Central memory CD8-positive, alpha-beta T cell (primary cell): ENCODE data around the gene KCNMA1.

Experiments
- ATAC-seq: fragments of 150-1000 bp; cut with Tn5 transposase; replicated peaks from 2 replicates; pipeline ENCODE4 v1.10.0; 2022; ENCODE audit warnings: mild to moderate bottlenecking, moderate FRiP score, moderate number of reproducible peaks; ENCODE audit not compliant: poor library complexity, severe bottlenecking; ENCODE audit errors: extremely low read depth
- DNase-seq, 2 donors: peaks; one replicate each; pipeline ENCODE4 v3.0.0; 2021; ENCODE audit warnings: low spot score in 2 of 2
- H3K27ac Mint-ChIP-seq: one replicate; pipeline ENCODE4 v1.8.0; 2022; ENCODE audit warnings: low read depth, mild to moderate bottlenecking, moderate library complexity, mixed read lengths
- H3K27me3 Mint-ChIP-seq: one replicate; pipeline ENCODE4 v1.8.0; 2022; ENCODE audit warnings: mixed read lengths
- H3K36me3 Mint-ChIP-seq: one replicate; pipeline ENCODE4 v1.8.0; 2022; ENCODE audit warnings: mild to moderate bottlenecking, moderate library complexity, mixed read lengths; ENCODE audit not compliant: insufficient read depth
- H3K4me1 Mint-ChIP-seq: one replicate; pipeline ENCODE4 v1.8.0; 2022; ENCODE audit warnings: mixed read lengths
- H3K4me3 Mint-ChIP-seq: one replicate; pipeline ENCODE4 v1.8.0; 2022; ENCODE audit warnings: mild to moderate bottlenecking, moderate library complexity, mixed read lengths
- H3K9me3 Mint-ChIP-seq: one replicate; pipeline ENCODE4 v1.8.0; 2022; ENCODE audit warnings: mixed read lengths

KCNMA1 gene

GRCh38 chr10:77090381-77091356, 546.9 kb downstream of the KCNMA1 start:
- H3K4me3 Mint-ChIP-seq: no peak overlapping the region

GRCh38 chr10:77087366-77087765, 550.2 kb downstream of the KCNMA1 start:
- ATAC-seq: no peak

More at GRCh38 chr10:77090381-77091356, 546.9 kb downstream of the KCNMA1 start:
- Mint-ChIP-seq H3K4me1 (no peaks in the 10 kb centered on the region), H3K9me3 (no peaks in the 10 kb centered on the region), H3K27me3 (peaks cover 9% of the 10 kb centered on the region), H3K27ac (no peak overlapping the region), H3K36me3 (no peaks in the 10 kb centered on the region)
- DNase-seq: no peak
- no peak for ATAC-seq

GRCh38 chr10:77086081-77086480, 551.5 kb downstream of the KCNMA1 start:
- Mint-ChIP-seq H3K27me3 (no peaks in the 10 kb centered on the region), H3K4me3 (no peak overlapping the region), H3K27ac (no peak overlapping the region), H3K4me1 (no peaks in the 10 kb centered on the region), H3K36me3 (no peaks in the 10 kb centered on the region), H3K9me3 (no peaks in the 10 kb centered on the region)
- ATAC-seq: no peak
- DNase-seq: no peak

More at GRCh38 chr10:77087366-77087765, 550.2 kb downstream of the KCNMA1 start:
- Mint-ChIP-seq H3K36me3 (no peaks in the 10 kb centered on the region), H3K27ac (no peak overlapping the region), H3K4me3 (no peak overlapping the region), H3K9me3 (no peaks in the 10 kb centered on the region), H3K27me3 (no peaks in the 10 kb centered on the region), H3K4me1 (no peaks in the 10 kb centered on the region)
- no peak for DNase-seq

DNA sequence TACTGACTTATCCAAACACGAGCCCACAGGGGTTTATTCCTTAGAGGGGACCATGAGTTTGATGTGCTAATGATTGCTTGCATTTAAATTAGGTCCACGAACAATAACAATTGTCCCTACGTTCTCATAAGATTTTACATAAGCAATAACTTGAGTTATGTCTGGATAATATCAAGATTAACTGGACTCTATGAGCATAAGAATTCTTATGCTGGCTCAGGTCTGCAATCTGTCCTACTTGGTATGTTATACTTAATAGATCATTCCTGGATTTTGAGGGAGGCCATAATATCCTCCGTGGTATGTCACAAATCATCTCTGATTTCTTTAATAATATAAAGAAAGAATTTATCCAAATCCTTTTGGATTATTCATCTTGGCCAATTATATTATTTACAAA, 552.3 kb downstream of the KCNMA1 start:
- no peak overlapping the region for H3K27ac Mint-ChIP-seq
- no peaks in the 10 kb centered on the region for H3K27me3 Mint-ChIP-seq
- no peak overlapping the region for H3K4me3 Mint-ChIP-seq
- no peak for DNase-seq
- no peaks in the 10 kb centered on the region for H3K4me1 Mint-ChIP-seq
- H3K36me3 Mint-ChIP-seq: no peaks in the 10 kb centered on the region
- no peaks in the 10 kb centered on the region for H3K9me3 Mint-ChIP-seq
- ATAC-seq: no peak

- Mint-ChIP-seq H3K27me3 (no peaks in the 10 kb centered on the region), H3K36me3 (no peaks in the 10 kb centered on the region)
- no peak for DNase-seq
These were observed 553.0 kb downstream of the KCNMA1 start for GRCh38 chr10:77084431-77085144.

DNA sequence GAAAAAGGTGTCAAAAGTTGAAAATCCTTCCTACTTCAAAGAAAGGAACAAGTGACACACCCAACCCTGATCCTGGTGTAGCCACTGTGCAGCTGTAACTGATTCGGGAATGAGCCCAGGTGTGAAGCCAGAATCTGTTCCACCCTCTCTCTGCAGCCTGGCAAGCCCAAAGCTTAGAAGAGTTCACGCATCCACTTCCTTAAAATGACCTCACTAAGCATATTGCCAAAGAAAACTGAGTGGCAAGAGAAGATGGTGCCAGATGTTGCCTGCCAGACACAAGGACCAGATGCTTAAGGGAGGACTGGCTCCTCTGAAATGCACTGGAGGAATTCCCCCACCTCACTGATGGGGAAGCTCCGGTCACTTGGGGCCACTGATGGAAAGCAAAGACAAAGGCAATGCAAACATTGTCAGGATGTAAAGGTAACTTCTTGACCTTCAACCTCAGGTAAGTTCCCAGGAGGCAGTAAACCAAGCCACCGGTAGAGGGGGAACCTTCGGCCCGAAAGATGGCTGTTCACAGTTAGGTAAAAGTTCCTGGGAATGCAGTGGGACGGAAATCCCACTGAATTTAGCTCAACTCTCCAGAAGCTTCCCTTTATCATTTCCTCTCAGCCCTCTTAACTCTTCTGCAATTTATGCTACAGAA, 554.9 kb downstream of the KCNMA1 start:
- no peaks in the 10 kb centered on the region for H3K4me1 Mint-ChIP-seq
- H3K36me3 Mint-ChIP-seq: no peaks in the 10 kb centered on the region
- H3K9me3 Mint-ChIP-seq: no peaks in the 10 kb centered on the region
- no peak overlapping the region for H3K4me3 Mint-ChIP-seq
- no peak for DNase-seq
- no peak overlapping the region for H3K27ac Mint-ChIP-seq
- peaks cover 13% of the 10 kb centered on the region for H3K27me3 Mint-ChIP-seq
- no peak for ATAC-seq

More at GRCh38 chr10:77084431-77085144, 553.0 kb downstream of the KCNMA1 start:
- Mint-ChIP-seq H3K4me3 (no peak overlapping the region), H3K9me3 (no peaks in the 10 kb centered on the region), H3K27ac (no peak overlapping the region), H3K4me1 (no peaks in the 10 kb centered on the region)
- no peak for ATAC-seq

DNA sequence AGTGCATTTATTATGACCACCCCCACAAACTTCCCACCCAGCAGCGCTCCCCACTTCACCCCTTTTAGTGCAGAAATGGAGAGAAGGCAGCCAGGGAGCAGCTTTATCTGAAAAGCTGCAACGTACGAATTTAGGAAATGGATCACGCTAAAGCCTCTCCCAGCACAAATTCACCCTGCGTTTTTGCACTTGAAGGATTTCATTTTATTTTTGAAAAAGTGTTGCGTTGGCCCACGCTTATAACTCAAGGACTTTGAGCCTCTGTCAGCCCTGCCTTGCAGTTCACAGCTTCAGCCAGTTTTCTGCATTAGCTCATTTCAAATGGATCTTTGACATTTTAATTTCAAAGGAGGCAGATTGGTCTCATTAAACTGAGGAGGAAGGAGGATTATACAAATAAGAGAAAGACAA, 556.1 kb downstream of the KCNMA1 start:
- Mint-ChIP-seq H3K9me3 (no peaks in the 10 kb centered on the region), H3K27me3 (peaks cover 26% of the 10 kb centered on the region)
- ATAC-seq: no peak

DNA sequence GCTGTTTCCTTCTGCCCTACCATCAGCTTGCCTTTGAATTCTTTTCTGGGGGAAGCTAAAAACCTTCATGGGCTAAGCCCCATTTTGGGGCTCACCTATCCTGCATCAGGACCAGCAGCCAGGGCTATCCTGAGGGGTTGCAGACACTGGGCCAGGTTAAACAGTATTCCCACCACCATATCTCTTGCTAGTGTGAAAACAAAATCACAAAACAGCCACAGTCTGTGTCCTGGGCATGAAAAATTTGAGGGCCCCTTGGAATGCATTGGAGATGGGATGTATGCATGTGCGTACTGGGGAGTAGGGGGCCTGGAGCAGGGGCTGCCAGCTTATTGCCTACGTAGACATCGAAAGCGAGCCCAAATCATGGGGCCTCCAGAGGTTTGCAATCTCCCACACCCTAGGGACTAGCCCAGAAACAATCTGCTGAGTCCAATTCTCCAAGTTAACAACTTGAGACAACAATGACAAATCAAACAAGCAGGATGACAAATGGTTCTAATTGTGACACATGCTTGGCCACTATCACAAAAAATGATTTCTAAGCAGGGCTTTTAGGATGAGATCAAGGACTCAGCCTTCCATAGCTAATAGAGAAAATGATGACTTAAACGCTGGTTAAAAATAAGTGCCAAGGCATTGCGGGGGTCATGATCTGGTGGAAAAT, 557.1 kb downstream of the KCNMA1 start:
- Mint-ChIP-seq H3K9me3 (no peaks in the 10 kb centered on the region), H3K4me1 (no peaks in the 10 kb centered on the region), H3K4me3 (no peak overlapping the region), H3K36me3 (no peaks in the 10 kb centered on the region), H3K27me3 (peaks cover 27% of the 10 kb centered on the region), H3K27ac (no peak overlapping the region)
- no peak for DNase-seq
- no peak for ATAC-seq

More for the DNA sequence above, 556.1 kb downstream of the KCNMA1 start:
- Mint-ChIP-seq H3K27ac (no peak overlapping the region), H3K4me1 (no peaks in the 10 kb centered on the region), H3K4me3 (no peak overlapping the region), H3K36me3 (no peaks in the 10 kb centered on the region)
- DNase-seq: no peak

DNA sequence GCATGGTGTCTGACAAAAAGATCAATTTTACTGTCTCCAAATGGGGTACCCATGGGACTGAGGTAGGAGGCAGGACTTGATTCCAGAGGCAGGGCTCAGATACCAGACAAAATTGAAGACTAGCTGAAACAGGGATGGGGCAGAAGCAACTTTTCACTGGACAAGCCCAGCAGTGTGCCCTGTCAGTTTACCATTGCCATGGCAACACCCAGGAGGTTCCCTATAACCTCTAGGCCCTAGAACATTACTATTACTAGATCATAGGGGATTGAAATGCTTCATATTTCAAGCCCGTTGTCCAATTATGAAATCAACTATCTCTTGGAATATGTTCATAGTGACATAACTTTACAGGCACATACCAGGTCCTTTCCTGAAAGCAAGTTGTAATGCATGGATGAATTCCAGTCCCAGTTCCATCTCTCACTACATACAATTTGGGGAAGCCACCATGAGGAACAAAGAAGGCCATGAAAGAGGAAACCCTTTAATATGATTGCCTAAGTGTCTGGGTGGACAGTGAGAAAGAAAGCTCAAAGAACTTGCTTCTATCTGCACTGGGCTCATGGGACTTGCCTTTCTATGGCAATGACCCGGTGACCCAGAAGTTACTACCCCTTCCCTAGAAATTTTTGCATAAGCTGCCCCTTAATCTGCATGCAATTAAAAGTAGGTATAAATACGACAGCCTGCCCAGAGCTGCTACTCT, 557.9 kb downstream of the KCNMA1 start:
- Mint-ChIP-seq H3K9me3 (no peaks in the 10 kb centered on the region), H3K27me3 (peaks cover 27% of the 10 kb centered on the region), H3K4me3 (no peak overlapping the region), H3K27ac (no peak overlapping the region), H3K36me3 (no peaks in the 10 kb centered on the region), H3K4me1 (no peaks in the 10 kb centered on the region)
- DNase-seq: no peak
- no peak for ATAC-seq

DNA sequence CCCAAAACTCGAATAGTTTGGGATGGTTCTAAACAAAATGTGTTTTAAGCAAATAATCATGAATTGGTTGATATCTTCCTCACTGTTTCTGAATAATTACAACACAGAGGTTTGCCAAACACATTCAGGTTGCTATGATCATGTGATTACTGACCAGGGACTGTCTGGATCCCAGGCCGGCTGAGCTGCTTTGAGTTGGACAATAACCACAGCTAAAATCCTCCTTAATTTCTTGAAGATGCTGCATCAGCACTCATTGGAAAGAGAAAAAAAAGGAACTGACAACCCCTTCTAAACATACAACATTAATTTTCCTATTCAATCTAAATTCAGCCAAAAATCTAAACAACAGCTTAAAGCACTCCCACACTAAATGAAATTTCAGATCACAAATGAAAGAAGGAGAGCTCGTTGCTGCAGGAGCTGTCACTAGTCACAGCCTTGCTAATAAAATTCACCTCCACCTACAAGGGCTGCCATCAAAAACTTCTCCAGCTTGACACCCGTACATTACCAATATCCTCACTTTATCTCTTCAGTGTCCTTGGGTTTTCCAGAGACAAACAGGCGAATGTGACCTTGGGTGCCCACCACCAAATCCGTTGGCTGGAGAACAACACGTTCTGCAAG, 560.2 kb downstream of the KCNMA1 start:
- ATAC-seq: no peak
- peaks cover 27% of the 10 kb centered on the region for H3K27me3 Mint-ChIP-seq
- H3K4me1 Mint-ChIP-seq: no peaks in the 10 kb centered on the region
- H3K36me3 Mint-ChIP-seq: no peaks in the 10 kb centered on the region
- no peak overlapping the region for H3K4me3 Mint-ChIP-seq
- H3K27ac Mint-ChIP-seq: no peak overlapping the region
- DNase-seq: no peak
- H3K9me3 Mint-ChIP-seq: no peaks in the 10 kb centered on the region

- ATAC-seq: no peak
- peaks cover 27% of the 10 kb centered on the region for H3K27me3 Mint-ChIP-seq
- no peaks in the 10 kb centered on the region for H3K4me1 Mint-ChIP-seq
- no peaks in the 10 kb centered on the region for H3K36me3 Mint-ChIP-seq
- DNase-seq: no peak
- no peak overlapping the region for H3K27ac Mint-ChIP-seq
- no peaks in the 10 kb centered on the region for H3K9me3 Mint-ChIP-seq
- H3K4me3 Mint-ChIP-seq: no peak overlapping the region
These were observed 561.7 kb downstream of the KCNMA1 start for GRCh38 chr10:77075926-77076325.
